ENCODE results near the gene DNAJC21.
A peak's percentile ranks its signal among the peaks of the same experiment; 100 is the strongest.

Gene DNAJC21

GRCh38 chr5:34927785-34928184 lies 1.6 kb upstream of the DNAJC21 start:
- no peaks in the 10 kb centered on the region for H3K9me2 ChIP-seq (replicated peaks; ENCODE audit: insufficient read depth, low read length)
- peaks cover 38% of the 10 kb centered on the region for H3K36me3 ChIP-seq (ENCODE audit: low read length)
- no peak overlapping the region for H3K27ac ChIP-seq (ENCODE audit: low read depth, low read length)
- H3F3A ChIP-seq (ENCODE audit: insufficient read depth), result peaks cover 57% of the 10 kb centered on the region
- H2AFZ ChIP-seq (ENCODE audit: low read depth, low read length, severe bottlenecking), result no peak overlapping the region
- peaks cover 34% of the 10 kb centered on the region for H3K79me2 ChIP-seq (ENCODE audit: insufficient read depth, low read length)
- H3K27me3 ChIP-seq (ENCODE audit: low read length), result no peaks in the 10 kb centered on the region
- no peak overlapping the region for H3K4me3 ChIP-seq (ENCODE audit: insufficient read depth, low read length, poor library complexity, severe bottlenecking)
- TF ChIP-seq EZH2phosphoT487 (conservative IDR thresholded peaks at IDR 0.05; ENCODE audit: low read length), result no peak
- TF ChIP-seq CTCF (IDR thresholded peaks at IDR 0.05; ENCODE audit: insufficient read depth, low read length, poor library complexity, severe bottlenecking), result no peak
- H3K9ac ChIP-seq (ENCODE audit: low read length), result no peak overlapping the region
- peaks cover 15% of the 10 kb centered on the region for H4K20me1 ChIP-seq (ENCODE audit: low read depth, low read length)
- H3K4me2 ChIP-seq (ENCODE audit: low read depth, low read length, poor library complexity, severe bottlenecking), result no peak overlapping the region
- no peaks in the 10 kb centered on the region for H3K9me3 ChIP-seq (ENCODE audit: insufficient read depth, low read length)

GRCh38 chr5:34928267-34928666 lies 1.1 kb upstream of the DNAJC21 start:
- H3K9me2 ChIP-seq (replicated peaks; ENCODE audit: insufficient read depth, low read length), result no peaks in the 10 kb centered on the region
- H3K79me2 ChIP-seq (ENCODE audit: insufficient read depth, low read length), result peaks cover 35% of the 10 kb centered on the region
- peak overlapping the region; percentile 79 for H3K4me2 ChIP-seq (ENCODE audit: low read depth, low read length, poor library complexity, severe bottlenecking)
- TF ChIP-seq EZH2phosphoT487 (conservative IDR thresholded peaks at IDR 0.05; ENCODE audit: low read length), result no peak
- TF ChIP-seq CTCF (IDR thresholded peaks at IDR 0.05; ENCODE audit: insufficient read depth, low read length, poor library complexity, severe bottlenecking), result no peak
- no peaks in the 10 kb centered on the region for H3K9me3 ChIP-seq (ENCODE audit: insufficient read depth, low read length)
- H2AFZ ChIP-seq (ENCODE audit: low read depth, low read length, severe bottlenecking), result no peak overlapping the region
- no peaks in the 10 kb centered on the region for H3K27me3 ChIP-seq (ENCODE audit: low read length)
- H3K9ac ChIP-seq (ENCODE audit: low read length), result no peak overlapping the region
- peaks cover 54% of the 10 kb centered on the region for H3F3A ChIP-seq (ENCODE audit: insufficient read depth)
- peak overlapping the region; percentile 9; the same call in 1 of the 2 replicates for H3K27ac ChIP-seq (ENCODE audit: low read depth, low read length)
- no peak overlapping the region for H3K4me3 ChIP-seq (ENCODE audit: insufficient read depth, low read length, poor library complexity, severe bottlenecking)
- peaks cover 34% of the 10 kb centered on the region for H3K36me3 ChIP-seq (ENCODE audit: low read length)
- peaks cover 13% of the 10 kb centered on the region for H4K20me1 ChIP-seq (ENCODE audit: low read depth, low read length)

GRCh38 chr5:34929720-34930461 lies 532 bp downstream of the DNAJC21 start:
- Histone ChIP-seq H3F3A (ENCODE audit: insufficient read depth) (peaks cover 38% of the 10 kb centered on the region), H3K9me3 (ENCODE audit: insufficient read depth, low read length) (no peaks in the 10 kb centered on the region), H3K9ac (ENCODE audit: low read length) (peak overlapping the region; percentile 96), H3K4me3 (ENCODE audit: insufficient read depth, low read length, poor library complexity, severe bottlenecking) (peak overlapping the region; percentile 86), H4K20me1 (ENCODE audit: low read depth, low read length) (peaks cover 6% of the 10 kb centered on the region), H3K9me2 (replicated peaks; ENCODE audit: insufficient read depth, low read length) (no peaks in the 10 kb centered on the region), H3K27me3 (ENCODE audit: low read length) (no peaks in the 10 kb centered on the region), H3K36me3 (ENCODE audit: low read length) (peaks cover 22% of the 10 kb centered on the region), H2AFZ (ENCODE audit: low read depth, low read length, severe bottlenecking) (peak overlapping the region; percentile 91), H3K27ac (ENCODE audit: low read depth, low read length) (peak overlapping the region; percentile 64), H3K4me2 (ENCODE audit: low read depth, low read length, poor library complexity, severe bottlenecking) (peak overlapping the region; percentile 83), H3K79me2 (ENCODE audit: insufficient read depth, low read length) (peaks cover 41% of the 10 kb centered on the region)
- TF ChIP-seq EZH2phosphoT487 (conservative IDR thresholded peaks at IDR 0.05; ENCODE audit: low read length) (no peak), CTCF (IDR thresholded peaks at IDR 0.05; ENCODE audit: insufficient read depth, low read length, poor library complexity, severe bottlenecking) (no peak)
